Endothelial cell of umbilical vein (primary cell): Measurements from ENCODE around the gene STK40. TPM values are rescaled to one million over a fixed set of nuclear protein-coding genes. Genes with fewer than 3 reads are reported as not detected.

Experiments
- BruUV-seq: library from RNA; stranded (reverse); fragments of 400-500 nt; replicated peaks from 2 replicates; lab custom pipeline; 2021; lab: Mats Ljungman, UMichigan
- CTCF ChIA-PET: fragments of 300-600, 350-600 bp; sonication (Branson Sonifier 250); formaldehyde crosslinking; loops from one replicate; lab custom pipeline; 2021; ENCODE audit warnings: antibody characterized with exemption, inconsistent platforms; lab: Charles Lee
- POLR2A ChIA-PET: fragments of 300-600, 350-600 bp; sonication (Branson Sonifier 250); formaldehyde crosslinking; loops from one replicate; lab custom pipeline; 2021; ENCODE audit warnings: antibody characterized with exemption, inconsistent platforms; lab: Charles Lee
- DNase-seq: peaks from one replicate; pipeline ENCODE4 v3.0.0-alpha.2; 2011; ENCODE audit warnings: low read depth, low spot score
- FAIRE-seq: peaks from 2 replicates; lab custom pipeline; 2011; peaks lifted over from hg19 to GRCh38; lab: Jason Lieb, UNC
- H2AFZ ChIP-seq: 2 replicates; pipeline ENCODE4 v1.6.0; 2012; ENCODE audit warnings: low read depth, low read length, control low read depth, inconsistent platforms
- H3K27ac ChIP-seq: 2 replicates; pipeline ENCODE4 v1.5.1; 2011; ENCODE audit warnings: low read depth, mild to moderate bottlenecking, control low read depth, low read length, moderate library complexity; ENCODE audit not compliant: insufficient read depth
- H3K27me3 ChIP-seq, 2 experiments: 2 replicates each; pipeline versions ENCODE4 v1.6.0 to v1.6.1; 2011; ENCODE audit warnings: low read length in 2 of 2, mixed read lengths in 1 of 2; ENCODE audit not compliant: control insufficient read depth in 2 of 2, insufficient read depth in 2 of 2
- H3K36me3 ChIP-seq, 2 experiments: 2 replicates in 1 of 2; 3 replicates in 1 of 2; pipeline ENCODE4 v1.5.1; 2011; ENCODE audit warnings: low read length in 2 of 2, mild to moderate bottlenecking in 1 of 2, moderate library complexity in 1 of 2; ENCODE audit not compliant: control insufficient read depth in 2 of 2, insufficient read depth in 2 of 2; ENCODE audit errors: extremely low read depth in 1 of 2
- H3K4me1 ChIP-seq: 3 replicates; pipeline ENCODE4 v1.5.1; 2011; ENCODE audit warnings: mild to moderate bottlenecking, low read length; ENCODE audit not compliant: control insufficient read depth, insufficient read depth; ENCODE audit errors: extremely low read depth
- H3K4me2 ChIP-seq: 2 replicates; pipeline ENCODE4 v1.6.1; 2011; ENCODE audit warnings: low read length, control low read depth, mixed read lengths; ENCODE audit not compliant: insufficient read depth
- H3K4me3 ChIP-seq, 3 experiments: fragments of 200-600 bp in 1 of 3; sonication (generic), shearing (Covaris generic) in 1 of 3; replicated peaks in 1 of 3; 2 replicates each; pipeline ENCODE4 v1.5.1; 2011 to 2016; ENCODE audit warnings: control low read depth in 3 of 3, low read length in 3 of 3, mild to moderate bottlenecking in 2 of 3, inconsistent platforms in 1 of 3, low read depth in 1 of 3, moderate library complexity in 1 of 3; ENCODE audit not compliant: insufficient read depth in 1 of 3
- H3K79me2 ChIP-seq: 2 replicates; pipeline ENCODE4 v1.6.0; 2012; ENCODE audit warnings: low read length, inconsistent platforms; ENCODE audit not compliant: control insufficient read depth, insufficient read depth
- H3K9ac ChIP-seq: replicated peaks from 2 replicates; pipeline ENCODE3; 2011; ENCODE audit warnings: low read length, control low read depth; ENCODE audit not compliant: insufficient read depth; ENCODE audit errors: extremely low read depth
- H3K9me1 ChIP-seq: replicated peaks from 3 replicates; pipeline ENCODE4 v1.6.0; 2011; ENCODE audit warnings: mild to moderate bottlenecking, low read length; ENCODE audit not compliant: control insufficient read depth, insufficient read depth; ENCODE audit errors: extremely low read depth
- H3K9me3 ChIP-seq: replicated peaks from 2 replicates; pipeline ENCODE4 v1.5.1; 2012; ENCODE audit warnings: low read length, inconsistent platforms; ENCODE audit not compliant: control insufficient read depth, insufficient read depth
- H4K20me1 ChIP-seq: replicated peaks from 2 replicates; pipeline ENCODE3; 2011; ENCODE audit warnings: mild to moderate bottlenecking, low read length; ENCODE audit not compliant: control insufficient read depth, insufficient read depth; ENCODE audit errors: extremely low read depth
- CTCF ChIP-seq, 2 donors: IDR thresholded peaks; 1 replicate in 1 of 2; 2 replicates in 1 of 2; pipeline ENCODE4 v1.5.1; 2011; ENCODE audit warnings: low read length in 2 of 2, mild to moderate bottlenecking in 2 of 2, moderate library complexity in 2 of 2, control low read depth in 1 of 2, inconsistent platforms in 1 of 2, low read depth in 1 of 2; ENCODE audit not compliant: insufficient read depth in 1 of 2; ENCODE audit errors: extremely low read depth in 1 of 2
- POLR2AphosphoS5 ChIP-seq: IDR thresholded peaks from 2 replicates; pipeline ENCODE4 v1.6.1; 2012; ENCODE audit warnings: low read depth, mild to moderate bottlenecking, control low read depth, low read length, moderate library complexity; ENCODE audit not compliant: insufficient read depth
- dilution Hi-C: fragments of 300-500 bp; cut with MboI; formaldehyde crosslinking; loops from one replicate; pipeline ENCODE4 v1.15.0; 2019; ENCODE audit warnings: low sequenced_read_pairs; ENCODE audit not compliant: extremely low pct_ligation_motif_present
- intact Hi-C: fragments of 100-400 bp; cut with micrococcal nuclease; formaldehyde crosslinking; loops from one replicate; pipeline ENCODE4 v1.10.0; 2022
- polyA plus RNA-seq, 4 experiments: library from polyadenylated mRNA; depleted of rRNA in 3 of 4; stranded (reverse) in 3 of 4; unstranded in 1 of 4; fragments of >200 nt; gene quantifications; 2 replicates each; pipeline versions ENCODE4 v1.2.1 to v1.2.3, GENCODE V29; 2011 to 2012; ENCODE audit warnings: missing spikeins in 1 of 4
- total RNA-seq: library from RNA; stranded (reverse); gene quantifications from 2 replicates; pipeline ENCODE4 v1.2.3, GENCODE V29; 2021

The STK40 gene
- total and polyA plus RNA-seq, 2 donors (not counting 3 experiments of a cell fraction or from before 2014, with no cell fraction given), result 20.8 to 36.8 TPM

GRCh38 chr1:36323636-36324352 is 61.9 kb downstream of the STK40 start, which contains the start of gene EVA1B:
Gene EVA1B, minus strand, starts transcription at chr1:36323645. Its CDS starts 608 bp downstream, at chr1:36323037.
- Histone ChIP-seq H3K4me3 (peak within 1 kb of the TSS; percentile 61 to 85 (median 71)), H3K79me2 (peaks cover 14% of the 10 kb centered on the region), H3K9ac (peak within 1 kb of the TSS; percentile 68), H3K4me2 (peak within 1 kb of the TSS; percentile 80), H4K20me1 (no peaks in the 10 kb centered on the region), H3K9me3 (no peaks in the 10 kb centered on the region), H3K9me1 (no peaks in the 10 kb centered on the region), H3K36me3 (peaks cover 0 to 5% of the 10 kb centered on the region in 2 experiments), H3K4me1 (peaks cover 15% of the 10 kb centered on the region), H3K27me3 (no peaks in the 10 kb centered on the region), H2AFZ (peak within 1 kb of the TSS; percentile 71), H3K27ac (peak within 1 kb of the TSS; percentile 62)
- POLR2A ChIA-PET, result no interaction called here
- DNase-seq (peak; percentile 90), FAIRE-seq (peak; percentile 90)
- TF ChIP-seq CTCF (IDR thresholded peaks at IDR 0.05; ENCODE audit: extremely low read depth in 1 of 2, insufficient read depth in 1 of 2, low read depth in 1 of 2, low read length in 2 of 2) (no peak), POLR2AphosphoS5 (peak; percentile 24)
- CTCF ChIA-PET, result interaction anchor here (0.6 to 3.1 kb wide), 10 partner anchors 8 to 163 kb away, joined by 3 to 17 read pairs (median 4); no protein-coding TSS in a partner anchor
- dilution Hi-C loops, result no loop called here
- intact Hi-C loops, result loop anchor here (1.0 kb wide), 6 partner anchors 17 to 174 kb away; partner anchors contain the start of genes SH3D21 and TRAPPC3
- no TSS peak for BruUV-seq
